ENCODE measurements around the gene LRRC31. TPM values are rescaled to one million over a fixed set of nuclear protein-coding genes. Genes with fewer than 3 reads are reported as not detected.

The LRRC31 gene
- total RNA-seq (2022; extraction: Qiagen RNA extraction), result not detected in 5 replicates

GRCh38 chr3:169869484-169870220, at the start of gene LRRC31:
Gene LRRC31 (minus strand): TSS chr3:169869935. CDS start chr3:169869807, 128 bp downstream.

GRCh38 chr3:169911272-169911671, 41.5 kb upstream of the LRRC31 start, which contains the start of gene SAMD7:
Gene SAMD7 (plus strand): TSS chr3:169911572. CDS start chr3:169919499, 7,927 bp downstream.

GRCh38 chr3:169812332-169813235, 57.2 kb downstream of the LRRC31 start, which contains the start of the genes LRRC34 and LRRIQ4:
Gene LRRC34 (minus strand): TSS chr3:169812904. CDS start chr3:169812548, 356 bp downstream.
Gene LRRIQ4 (plus strand): TSS chr3:169812870. CDS start chr3:169821922, 9,052 bp downstream.

Other genes with a start within 250 kb of the LRRC31 start
- 0.01 to 0.06 TPM in 2 of 5 replicates, not detected in the others for gene MECOM, start 206.2 kb downstream of the LRRC31 start, total RNA-seq (2022; extraction: Qiagen RNA extraction)
- 0.24 to 0.77 TPM (median 0.41 TPM) in 3 of 5 replicates, not detected in the others for gene TERC, start 104.9 kb downstream of the LRRC31 start, total RNA-seq (2022; extraction: Qiagen RNA extraction)
- gene ACTRT3, start 100.4 kb downstream of the LRRC31 start, total RNA-seq (2022; extraction: Qiagen RNA extraction), result 2.6 to 3.3 TPM (median 3.1 TPM) in 5 replicates
- 8.3 to 12.3 TPM (median 9.5 TPM) in 5 replicates for gene MYNN, start 96.5 kb downstream of the LRRC31 start, total RNA-seq (2022; extraction: Qiagen RNA extraction)
- gene LRRIQ4, start 57.1 kb downstream of the LRRC31 start, total RNA-seq (2022; extraction: Qiagen RNA extraction), result not detected in 5 replicates
- not detected in 5 replicates for gene LRRC34, start 57.0 kb downstream of the LRRC31 start, total RNA-seq (2022; extraction: Qiagen RNA extraction)
- not detected in 5 replicates for gene SAMD7, start 41.6 kb upstream of the LRRC31 start, total RNA-seq (2022; extraction: Qiagen RNA extraction)
- gene SEC62, start 96.9 kb upstream of the LRRC31 start, total RNA-seq (2022; extraction: Qiagen RNA extraction), result 71.9 to 147 TPM (median 80.0 TPM) in 5 replicates
- 1.4 to 2.1 TPM (median 1.7 TPM) in 5 replicates for gene GPR160, start 168.1 kb upstream of the LRRC31 start, total RNA-seq (2022; extraction: Qiagen RNA extraction)

All from A549 treated with AZD2906 at 1 μM for 4 hours (cell line).